Lung (tissue), 12 donors: ENCODE data around the gene PTPRN2. TPM values are rescaled to one million over a fixed set of nuclear protein-coding genes. Genes with fewer than 3 reads are reported as not detected.

Source experiments
- ATAC-seq: fragments of 200-7000 bp; cut with Tn5 transposase; one replicate; pipeline ENCODE4 v1.9.1; 2020; ENCODE audit warnings: moderate number of reproducible peaks; ENCODE audit not compliant: insufficient read depth, low FRiP score
- DNase-seq, 3 donors: peaks; one replicate each; pipeline ENCODE4 v3.0.0-alpha.2; 2013 to 2017
- H3K27ac ChIP-seq, 2 donors: one replicate each; pipeline ENCODE4 v1.5.1; 2013; ENCODE audit warnings: mild to moderate bottlenecking in 2 of 2, moderate library complexity in 2 of 2, control low read depth in 1 of 2, inconsistent platforms in 1 of 2, low read depth in 1 of 2, low read length in 1 of 2
- H3K27me3 ChIP-seq, 3 donors: one replicate each; pipeline ENCODE4 v1.5.1; 2013; ENCODE audit warnings: low read length in 2 of 3; ENCODE audit not compliant: control insufficient read depth in 3 of 3, insufficient read depth in 3 of 3
- H3K36me3 ChIP-seq, 4 donors: one replicate each; pipeline ENCODE4 v1.5.1; 2013; ENCODE audit warnings: low read length in 4 of 4, mild to moderate bottlenecking in 1 of 4, moderate library complexity in 1 of 4; ENCODE audit not compliant: control insufficient read depth in 4 of 4, insufficient read depth in 4 of 4
- H3K4me1 ChIP-seq, 5 donors: one replicate each; pipeline ENCODE4 v1.5.1; 2013; ENCODE audit warnings: low read length in 5 of 5, mild to moderate bottlenecking in 2 of 5, moderate library complexity in 1 of 5; ENCODE audit not compliant: control insufficient read depth in 5 of 5, insufficient read depth in 5 of 5
- H3K4me3 ChIP-seq: one replicate; pipeline ENCODE4 v1.5.1; 2013; ENCODE audit warnings: mild to moderate bottlenecking, control low read depth, moderate library complexity
- H3K9ac ChIP-seq, 2 donors: one replicate each; pipeline ENCODE4 v1.5.1; 2013; ENCODE audit warnings: low read length in 2 of 2, control low read depth in 1 of 2; ENCODE audit not compliant: insufficient read depth in 1 of 2
- H3K9me3 ChIP-seq, 4 donors: one replicate each; pipeline ENCODE4 v1.5.1; 2013; ENCODE audit warnings: low read length in 3 of 4, mild to moderate bottlenecking in 1 of 4, moderate library complexity in 1 of 4; ENCODE audit not compliant: control insufficient read depth in 4 of 4, insufficient read depth in 3 of 4
- WGBS, 2 donors: extraction: QIAGEN DNeasy Blood & Tissue Kit; methylation state at CpG; one replicate each; pipeline ENCODE4 v1.1.7; 2013; 5-methylcytosine and 5-hydroxymethylcytosine counted together
- polyA plus RNA-seq, 2 donors: library from polyadenylated mRNA; stranded (reverse); fragments of 200-250 nt; gene quantifications; one replicate each; pipeline ENCODE4 v1.2.1, GENCODE V29; 2013
- total RNA-seq, 2 donors: library from RNA; depleted of rRNA in 1 of 2; stranded (reverse); fragments of >200 nt in 1 of 2; gene quantifications; one replicate each; pipeline ENCODE4 v1.2.1, GENCODE V29; 2014 to 2021
- TF ChIP-seq, protein P1 (sequence below): IDR thresholded peaks from 2 replicates; pipeline ENCODE4 v1.5.1; 2012; ENCODE audit warnings: mild to moderate bottlenecking; ENCODE audit errors: control extremely low read depth, extremely low read depth
- donor health status: control.
- donor health status: control.
- donor health status: Bipolar disorder and iron deficiency.
- donor health status: healthy.
- donor health status: DM: yes; HTN: yes; CAD: no.

Gene PTPRN2
- total and polyA plus RNA-seq, 4 donors, result 2.1 to 7.4 (median 4.4) TPM

DNA sequence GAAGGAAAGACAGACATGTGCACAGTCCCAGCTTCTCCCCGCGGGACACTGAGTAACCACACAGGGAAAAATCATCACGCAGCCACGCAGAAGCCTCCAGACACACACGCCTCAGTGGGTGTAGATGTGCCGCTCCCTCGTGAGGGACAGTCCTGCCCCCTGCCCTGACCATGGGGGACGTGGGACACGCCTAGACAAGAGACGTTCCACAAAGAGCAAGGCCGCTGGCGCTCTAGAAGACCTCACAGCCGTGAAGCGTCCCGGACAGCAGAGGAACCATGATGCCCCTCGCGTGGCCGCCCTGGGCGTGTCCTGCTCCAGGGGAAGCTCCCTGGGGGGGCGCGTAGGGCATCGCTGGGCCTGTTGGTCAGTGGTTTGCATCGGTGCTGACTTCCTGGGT, 1040.0 kb downstream of the PTPRN2 start:
- no peak for DNase-seq
- H3K9ac ChIP-seq, result no peak overlapping the region
- ATAC-seq, result no peak
- H3K4me3 ChIP-seq, result no peak overlapping the region
- WGBS, 2 donors, result 91 to 96% methylated on average over 23 of the region's 23 CpGs
- no peaks in the 10 kb centered on the region for H3K4me1 ChIP-seq
- H3K27me3 ChIP-seq, result no peaks in the 10 kb centered on the region
- TF ChIP-seq, protein P1, sequence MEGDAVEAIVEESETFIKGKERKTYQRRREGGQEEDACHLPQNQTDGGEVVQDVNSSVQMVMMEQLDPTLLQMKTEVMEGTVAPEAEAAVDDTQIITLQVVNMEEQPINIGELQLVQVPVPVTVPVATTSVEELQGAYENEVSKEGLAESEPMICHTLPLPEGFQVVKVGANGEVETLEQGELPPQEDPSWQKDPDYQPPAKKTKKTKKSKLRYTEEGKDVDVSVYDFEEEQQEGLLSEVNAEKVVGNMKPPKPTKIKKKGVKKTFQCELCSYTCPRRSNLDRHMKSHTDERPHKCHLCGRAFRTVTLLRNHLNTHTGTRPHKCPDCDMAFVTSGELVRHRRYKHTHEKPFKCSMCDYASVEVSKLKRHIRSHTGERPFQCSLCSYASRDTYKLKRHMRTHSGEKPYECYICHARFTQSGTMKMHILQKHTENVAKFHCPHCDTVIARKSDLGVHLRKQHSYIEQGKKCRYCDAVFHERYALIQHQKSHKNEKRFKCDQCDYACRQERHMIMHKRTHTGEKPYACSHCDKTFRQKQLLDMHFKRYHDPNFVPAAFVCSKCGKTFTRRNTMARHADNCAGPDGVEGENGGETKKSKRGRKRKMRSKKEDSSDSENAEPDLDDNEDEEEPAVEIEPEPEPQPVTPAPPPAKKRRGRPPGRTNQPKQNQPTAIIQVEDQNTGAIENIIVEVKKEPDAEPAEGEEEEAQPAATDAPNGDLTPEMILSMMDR, result no peak
- H3K27ac ChIP-seq, result no peak overlapping the region
- peaks cover 0 to 14% (median 0%) of the 10 kb centered on the region in 4 donors for H3K36me3 ChIP-seq
- H3K9me3 ChIP-seq, result peaks cover 0 to 5% (median 0%) of the 10 kb centered on the region in 4 donors

DNA sequence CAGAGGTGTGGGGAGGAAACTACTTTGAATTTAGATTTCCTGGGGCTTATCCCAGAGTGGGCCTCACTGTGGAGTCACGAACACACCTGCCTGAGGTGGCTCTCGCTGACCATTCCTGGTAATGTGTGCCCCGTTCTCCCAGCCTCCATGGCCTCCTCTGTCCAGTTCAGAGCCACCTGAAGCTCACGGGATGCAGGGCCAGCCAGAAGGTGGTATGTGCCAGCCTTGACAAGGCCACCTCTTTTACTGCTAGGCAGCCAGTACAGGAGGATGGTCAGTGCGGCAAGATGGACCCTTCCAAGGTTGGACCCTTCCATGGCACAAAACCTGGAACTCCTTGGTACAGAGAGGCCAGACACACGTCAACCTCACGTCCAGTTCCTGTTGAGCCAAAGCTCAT, 1040.5 kb downstream of the PTPRN2 start:
- H3K4me1 ChIP-seq, result no peaks in the 10 kb centered on the region
- TF ChIP-seq, protein P1, result no peak
- peaks cover 0 to 5% (median 0%) of the 10 kb centered on the region in 4 donors for H3K9me3 ChIP-seq
- ATAC-seq (no peak), DNase-seq (no peak)
- 80 to 90% methylated on average over 7 of the region's 7 CpGs for WGBS, 2 donors
- no peak overlapping the region for H3K27ac ChIP-seq
- no peak overlapping the region for H3K9ac ChIP-seq
- no peak overlapping the region for H3K4me3 ChIP-seq
- H3K27me3 ChIP-seq, result no peaks in the 10 kb centered on the region
- peaks cover 0 to 14% (median 0%) of the 10 kb centered on the region in 4 donors for H3K36me3 ChIP-seq

DNA sequence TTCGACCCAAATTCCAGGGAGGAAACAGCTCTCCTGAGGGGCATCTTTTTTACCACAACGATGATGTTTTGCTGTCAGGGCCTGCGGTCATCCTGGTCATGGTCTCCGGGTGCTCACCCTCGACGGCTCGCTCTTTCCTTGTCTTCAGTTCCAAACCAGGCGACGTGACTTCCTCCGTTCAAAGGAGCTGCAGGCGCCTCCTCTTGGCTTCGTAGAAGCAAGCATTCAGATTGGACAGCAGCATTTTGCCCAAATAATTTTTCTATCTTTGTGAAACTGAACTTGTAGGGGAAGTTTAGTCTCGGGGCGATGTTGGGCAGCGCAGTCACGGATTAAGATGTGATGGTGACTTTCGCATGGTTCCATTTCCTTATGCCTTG, 1042.0 kb downstream of the PTPRN2 start:
- ATAC-seq, result no peak
- Histone ChIP-seq H3K9me3 (peaks cover 0 to 9% (median 0%) of the 10 kb centered on the region in 4 donors), H3K4me3 (no peak overlapping the region), H3K27me3 (no peaks in the 10 kb centered on the region), H3K36me3 (peaks cover 0 to 16% (median 0%) of the 10 kb centered on the region in 4 donors), H3K9ac (no peak overlapping the region), H3K4me1 (no peaks in the 10 kb centered on the region), H3K27ac (no peak overlapping the region)
- TF ChIP-seq, protein P1, result no peak
- WGBS, 2 donors, result 93 to 94% methylated on average over 17 of the region's 17 CpGs
- no peak for DNase-seq
